Measurements from ENCODE around the gene MYO1D.

The MYO1D gene

GRCh38 chr17:32772453-32773025 is 104.4 kb downstream of the MYO1D start:
- CTCF ChIA-PET: interaction anchor here (0.9 kb wide), 1 partner anchor 226 kb away, joined by 3 read pairs; no protein-coding TSS in a partner anchor
- no peak for TF ChIP-seq LEF1 (IDR thresholded peaks at IDR 0.05; ENCODE audit: borderline replicate concordance)
- TF ChIP-seq FOXM1 (IDR thresholded peaks at IDR 0.05; ENCODE audit: borderline replicate concordance): no peak
- no peak for TF ChIP-seq SP1 (IDR thresholded peaks at IDR 0.05)
- TF ChIP-seq HDGF (IDR thresholded peaks at IDR 0.05; ENCODE audit: borderline replicate concordance): no peak
- no peak for TF ChIP-seq ZNF384 (IDR thresholded peaks at IDR 0.05)
- no peak for TF ChIP-seq NFRKB (IDR thresholded peaks at IDR 0.05)
- TF ChIP-seq L3MBTL2 (conservative IDR thresholded peaks at IDR 0.05): no peak
- no peak for TF ChIP-seq PKNOX1 (IDR thresholded peaks at IDR 0.05)
- no peak for TF ChIP-seq BHLHE40 (IDR thresholded peaks at IDR 0.05; ENCODE audit: borderline replicate concordance)
- TF ChIP-seq ARNT (IDR thresholded peaks at IDR 0.05): no peak
- no peak for TF ChIP-seq FOXK2 (IDR thresholded peaks at IDR 0.05)
- TF ChIP-seq TARDBP (IDR thresholded peaks at IDR 0.05): no peak
- no peak for DNase-seq (ENCODE audit: extremely low spot score)
- POLR2A ChIA-PET: no interaction called here

- ChIA-PET POLR2A (no interaction called here), CTCF (interaction anchor here (0.6 to 1.4 kb wide), 5 partner anchors 12 to 227 kb away, joined by 3 to 4 read pairs (median 4); partner anchors contain the start of gene MYO1D)
- DNase-seq (ENCODE audit: extremely low spot score): no peak
- TF ChIP-seq LEF1 (IDR thresholded peaks at IDR 0.05; ENCODE audit: borderline replicate concordance) (no peak), ARNT (IDR thresholded peaks at IDR 0.05) (no peak), ELF4 (IDR thresholded peaks at IDR 0.05) (no peak), ZNF384 (IDR thresholded peaks at IDR 0.05) (no peak), FOXK2 (IDR thresholded peaks at IDR 0.05) (no peak), BHLHE40 (IDR thresholded peaks at IDR 0.05; ENCODE audit: borderline replicate concordance) (no peak), SP1 (IDR thresholded peaks at IDR 0.05) (no peak), SUZ12 (IDR thresholded peaks at IDR 0.05) (no peak), FOXA1 (IDR thresholded peaks at IDR 0.05) (no peak), TARDBP (IDR thresholded peaks at IDR 0.05) (no peak), NFRKB (IDR thresholded peaks at IDR 0.05) (no peak), PKNOX1 (IDR thresholded peaks at IDR 0.05) (no peak), CTBP1 (IDR thresholded peaks at IDR 0.05; ENCODE audit: borderline replicate concordance) (no peak)
Measured at GRCh38 chr17:32771396-32771795, 105.5 kb downstream of the MYO1D start.

GRCh38 chr17:32769846-32770245 is 107.1 kb downstream of the MYO1D start:
- ChIA-PET CTCF (interaction anchor here (0.6 to 1.4 kb wide), 4 partner anchors 11 to 299 kb away, joined by 3 to 4 read pairs (median 3); no protein-coding TSS in a partner anchor), POLR2A (no interaction called here)
- DNase-seq (ENCODE audit: extremely low spot score): no peak
- TF ChIP-seq BHLHE40 (IDR thresholded peaks at IDR 0.05; ENCODE audit: borderline replicate concordance) (no peak), SP1 (IDR thresholded peaks at IDR 0.05) (no peak), HDGF (IDR thresholded peaks at IDR 0.05; ENCODE audit: borderline replicate concordance) (no peak), FOXK2 (IDR thresholded peaks at IDR 0.05) (no peak), CTBP1 (IDR thresholded peaks at IDR 0.05; ENCODE audit: borderline replicate concordance) (no peak), SUZ12 (IDR thresholded peaks at IDR 0.05) (no peak), FOXA1 (IDR thresholded peaks at IDR 0.05) (no peak), NFRKB (IDR thresholded peaks at IDR 0.05) (no peak)

GRCh38 chr17:32763855-32764439 is 113.0 kb downstream of the MYO1D start:
- no peak for TF ChIP-seq CTBP1 (IDR thresholded peaks at IDR 0.05; ENCODE audit: borderline replicate concordance)
- no peak for TF ChIP-seq ZNF384 (IDR thresholded peaks at IDR 0.05)
- no peak for TF ChIP-seq BHLHE40 (IDR thresholded peaks at IDR 0.05; ENCODE audit: borderline replicate concordance)
- no peak for TF ChIP-seq NFRKB (IDR thresholded peaks at IDR 0.05)
- no peak for TF ChIP-seq TARDBP (IDR thresholded peaks at IDR 0.05)
- TF ChIP-seq ARNT (IDR thresholded peaks at IDR 0.05): no peak
- TF ChIP-seq FOXM1 (IDR thresholded peaks at IDR 0.05; ENCODE audit: borderline replicate concordance): no peak
- TF ChIP-seq FOXK2 (IDR thresholded peaks at IDR 0.05): no peak
- TF ChIP-seq ELF4 (IDR thresholded peaks at IDR 0.05): no peak
- no peak for TF ChIP-seq L3MBTL2 (conservative IDR thresholded peaks at IDR 0.05)
- TF ChIP-seq SUZ12 (IDR thresholded peaks at IDR 0.05): no peak
- no peak for TF ChIP-seq PKNOX1 (IDR thresholded peaks at IDR 0.05)
- no peak for TF ChIP-seq SP1 (IDR thresholded peaks at IDR 0.05)
- no peak for TF ChIP-seq HDGF (IDR thresholded peaks at IDR 0.05; ENCODE audit: borderline replicate concordance)
- CTCF ChIA-PET: no interaction called here
- POLR2A ChIA-PET: no interaction called here

GRCh38 chr17:32759476-32759875 is 117.4 kb downstream of the MYO1D start:
- DNase-seq (ENCODE audit: extremely low spot score): no peak
- ChIA-PET CTCF (no interaction called here), POLR2A (no interaction called here)
- TF ChIP-seq ELF4 (IDR thresholded peaks at IDR 0.05): no peak

More at GRCh38 chr17:32763855-32764439, 113.0 kb downstream of the MYO1D start:
- DNase-seq (ENCODE audit: extremely low spot score): no peak

- POLR2A ChIA-PET: no interaction called here
- DNase-seq (ENCODE audit: extremely low spot score): no peak
- CTCF ChIA-PET: interaction anchor here (1.5 kb wide), 1 partner anchor 99 kb away, joined by 4 read pairs; no protein-coding TSS in a partner anchor
- TF ChIP-seq LEF1 (IDR thresholded peaks at IDR 0.05; ENCODE audit: borderline replicate concordance) (no peak), PKNOX1 (IDR thresholded peaks at IDR 0.05) (no peak), SUZ12 (IDR thresholded peaks at IDR 0.05) (no peak), ARNT (IDR thresholded peaks at IDR 0.05) (no peak), BHLHE40 (IDR thresholded peaks at IDR 0.05; ENCODE audit: borderline replicate concordance) (no peak), FOXK2 (IDR thresholded peaks at IDR 0.05) (no peak), HDGF (IDR thresholded peaks at IDR 0.05; ENCODE audit: borderline replicate concordance) (no peak), NFRKB (IDR thresholded peaks at IDR 0.05) (no peak), L3MBTL2 (conservative IDR thresholded peaks at IDR 0.05) (no peak), CTBP1 (IDR thresholded peaks at IDR 0.05; ENCODE audit: borderline replicate concordance) (no peak)
Measured at GRCh38 chr17:32757963-32758362, 119.0 kb downstream of the MYO1D start.
